NCI-H2081 (cell line): Measurements from ENCODE around the gene BPIFB4.
"Not testable (repeated sequence)": the region's sequence is repeated elsewhere in the genome, so short reads cannot be mapped to it uniquely, and the experiment has no call there.

Experiments used
- DNase-seq, 2 experiments: peaks; one replicate each; lab custom pipeline; 2025; lab: John Stamatoyannopoulos, UW

BPIFB4 gene

DNA sequence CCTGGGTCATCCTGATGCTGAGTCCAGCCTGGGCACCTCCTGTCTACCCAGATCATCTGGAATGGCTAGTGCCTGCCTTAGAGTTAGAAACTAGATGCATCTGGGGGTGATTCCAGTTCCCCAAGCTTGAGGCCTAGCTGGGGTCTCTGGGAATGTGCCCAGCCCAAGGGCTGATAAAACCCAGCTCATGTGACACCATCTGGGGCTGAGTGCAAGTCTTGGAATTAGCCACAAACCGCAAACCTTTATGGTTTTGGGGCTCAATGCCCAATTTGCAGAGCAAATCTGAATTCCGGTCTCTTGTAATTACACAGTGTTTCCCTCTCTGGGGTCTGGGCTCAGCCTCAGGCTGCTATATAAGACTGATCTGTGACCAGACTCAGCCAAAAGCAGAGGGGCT is at the start of gene BPIFB4:
Gene BPIFB4, plus strand, starts transcription at position 385 of the 400 bp plus-strand sequence. CDS start 1,884 bp downstream, outside the sequence.
- no peak for DNase-seq

DNA sequence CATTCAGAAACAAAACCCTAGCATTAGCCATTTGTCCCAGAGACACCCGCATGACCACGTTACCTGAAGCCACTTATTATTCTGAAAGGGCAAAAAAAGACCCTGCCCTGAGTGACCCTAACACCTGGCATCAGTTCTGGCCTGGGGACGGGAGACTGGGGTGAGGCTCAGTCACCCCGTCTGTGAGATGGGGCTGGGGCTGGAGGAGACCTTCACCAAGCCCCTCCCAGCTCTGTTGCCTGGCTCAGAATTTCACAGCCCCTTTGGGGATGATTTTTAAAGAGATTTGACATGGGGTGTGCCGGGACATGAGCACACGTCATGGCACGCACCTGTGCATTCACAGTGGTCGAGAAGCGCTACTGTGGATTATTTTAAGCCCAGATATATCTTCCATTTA is 49.4 kb upstream of the BPIFB4 start:
- no peak for DNase-seq

- no peak for DNase-seq
These were observed 48.9 kb upstream of the BPIFB4 start for GRCh38 chr20:33030569-33030968.

GRCh38 chr20:33031531-33031930 is 47.9 kb upstream of the BPIFB4 start, which contains the start of gene BPIFB6:
Gene BPIFB6, plus strand, starts transcription at chr20:33031648. Its CDS starts 0 bp downstream, at chr20:33031648.
- no peak for DNase-seq

DNA sequence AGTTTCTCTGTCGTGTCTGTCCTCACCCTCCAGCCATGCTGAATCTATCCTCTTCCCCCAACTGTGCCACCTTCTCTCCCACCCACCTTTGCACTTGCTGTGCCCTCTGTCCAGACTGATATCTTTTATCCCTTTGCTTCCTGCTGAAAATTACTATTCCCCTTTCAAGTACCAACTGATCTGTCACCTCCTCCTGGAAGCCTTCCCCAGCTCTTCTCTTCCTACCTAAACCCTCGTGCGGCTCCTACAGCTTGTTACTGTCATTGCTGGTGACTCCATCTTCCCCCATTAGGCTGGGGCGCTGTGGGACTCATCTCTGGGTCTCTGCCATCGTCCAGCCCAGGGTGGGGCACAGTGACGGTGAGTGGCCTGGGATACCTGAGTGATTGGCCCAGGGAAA is 46.9 kb upstream of the BPIFB4 start:
- no peak for DNase-seq

GRCh38 chr20:33033381-33033780 is 46.1 kb upstream of the BPIFB4 start:
- no peak for DNase-seq

GRCh38 chr20:33034115-33034514 is 45.3 kb upstream of the BPIFB4 start:
- DNase-seq, result no peak

GRCh38 chr20:33034901-33035492 is 44.4 kb upstream of the BPIFB4 start:
- DNase-seq, result no peak

- DNase-seq, result no peak
These were observed 42.0 kb upstream of the BPIFB4 start for GRCh38 chr20:33037456-33037855.

- DNase-seq, result no peak
These were observed 41.2 kb upstream of the BPIFB4 start for GRCh38 chr20:33038243-33038642.

DNA sequence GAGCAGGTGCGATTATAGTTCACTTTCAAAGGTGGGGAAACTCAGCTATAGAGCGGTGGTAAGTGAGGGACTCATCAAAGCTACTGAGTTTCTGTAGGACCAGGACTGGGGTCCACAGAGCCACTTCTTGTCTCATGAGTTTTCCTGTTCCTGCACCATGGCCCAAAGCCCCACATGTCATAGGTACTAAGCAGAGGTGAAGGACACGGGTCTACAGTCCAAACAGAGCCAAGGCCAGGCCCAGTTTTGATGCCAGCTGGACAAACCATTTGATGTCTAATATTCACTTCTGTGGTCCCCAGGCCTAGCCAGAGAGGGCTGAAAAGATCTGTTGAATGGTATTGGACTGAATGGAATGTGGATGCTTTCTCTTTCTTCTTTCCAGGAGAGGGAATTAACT is 37.0 kb upstream of the BPIFB4 start:
- no peak for DNase-seq

GRCh38 chr20:33042983-33043730 is 36.3 kb upstream of the BPIFB4 start:
- no peak for DNase-seq

DNA sequence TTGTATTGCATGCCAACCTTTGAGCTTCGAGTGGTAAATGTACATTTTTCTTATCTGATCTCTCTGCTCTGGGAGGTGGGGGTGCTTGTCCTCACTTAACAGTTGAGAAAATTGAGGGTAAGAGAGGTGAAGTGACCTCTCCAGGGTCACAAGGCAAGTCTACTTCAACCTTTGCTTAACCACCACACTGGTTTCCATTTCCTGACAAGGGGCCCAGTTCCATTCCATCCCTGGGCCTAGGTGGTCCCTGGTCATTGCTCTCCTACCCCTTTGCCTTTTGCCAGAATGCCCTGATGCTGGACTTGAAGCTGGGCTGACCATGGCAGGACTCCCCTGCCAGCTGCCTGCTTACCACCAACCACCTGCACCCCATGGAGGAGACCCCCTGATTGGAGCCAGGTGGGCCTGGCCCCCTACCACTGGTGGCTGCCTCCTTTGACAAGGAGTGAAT is 35.7 kb upstream of the BPIFB4 start:
- DNase-seq, result no peak

- DNase-seq, result not testable (repeated sequence)
These were observed 34.2 kb upstream of the BPIFB4 start for GRCh38 chr20:33045129-33045721.

DNA sequence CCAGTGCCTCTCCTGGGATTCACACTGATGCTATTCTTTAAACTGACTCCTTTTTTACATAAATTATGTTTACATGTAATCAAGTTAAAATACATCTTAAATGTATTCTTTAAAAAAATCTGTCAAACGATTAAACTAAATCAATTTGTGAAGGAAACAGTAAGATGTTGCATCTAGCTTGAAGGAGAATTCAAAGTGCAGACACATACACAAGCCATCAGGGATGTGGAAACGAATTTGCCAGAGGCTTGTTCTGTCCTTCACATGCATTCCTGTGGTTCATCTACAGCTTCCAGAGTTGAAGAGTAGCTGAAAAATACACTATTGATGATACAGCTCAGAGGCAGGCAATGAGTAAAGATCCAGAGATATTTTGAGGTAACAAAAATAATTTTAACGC is 33.0 kb upstream of the BPIFB4 start:
- DNase-seq, result no peak

DNA sequence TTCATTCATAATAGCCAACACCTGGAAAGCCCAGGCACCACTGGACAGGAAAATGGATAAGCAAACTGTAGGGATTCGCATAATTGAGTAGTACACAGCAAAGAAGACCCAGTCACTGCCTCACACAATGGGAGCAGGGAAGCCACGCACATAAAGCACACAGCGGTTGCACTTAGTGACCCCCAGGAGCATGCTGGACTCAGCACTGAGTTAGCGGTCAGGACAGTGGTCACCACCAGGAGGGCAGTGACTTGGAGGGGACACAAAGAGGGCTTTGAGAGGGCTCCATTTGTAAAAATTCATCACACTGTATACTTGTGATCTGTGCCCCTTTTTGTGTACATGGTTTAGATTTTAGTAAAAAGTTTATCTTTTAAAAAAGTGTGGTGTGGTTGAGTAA is 28.1 kb upstream of the BPIFB4 start:
- no peak for DNase-seq

- DNase-seq, result no peak
These were observed 25.9 kb upstream of the BPIFB4 start, which contains the start of gene BPIFB3 for GRCh38 chr20:33053291-33054106. Gene BPIFB3, plus strand, starts transcription at chr20:33053903. Its CDS starts 1,533 bp downstream, at chr20:33055436.

DNA sequence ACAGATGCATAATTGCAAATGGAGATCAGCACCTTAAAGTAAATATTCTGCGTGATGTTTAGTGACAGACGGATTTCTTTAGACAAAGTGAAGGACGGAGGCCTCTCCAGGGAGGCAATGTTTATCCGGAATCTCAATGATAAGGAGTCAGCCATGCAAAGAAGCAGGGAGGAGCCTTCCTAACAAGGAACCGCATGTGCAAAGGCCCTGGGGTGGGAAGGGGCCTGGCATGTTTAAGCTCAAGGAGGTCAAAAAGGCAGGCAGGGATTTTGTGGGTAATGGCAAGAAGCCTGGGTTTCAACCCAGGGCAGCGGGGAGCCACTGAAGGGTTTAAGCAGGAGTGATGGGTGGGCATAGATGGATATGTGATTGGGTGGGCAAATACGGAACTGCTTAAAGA is 25.1 kb upstream of the BPIFB4 start:
- DNase-seq, result no peak

DNA sequence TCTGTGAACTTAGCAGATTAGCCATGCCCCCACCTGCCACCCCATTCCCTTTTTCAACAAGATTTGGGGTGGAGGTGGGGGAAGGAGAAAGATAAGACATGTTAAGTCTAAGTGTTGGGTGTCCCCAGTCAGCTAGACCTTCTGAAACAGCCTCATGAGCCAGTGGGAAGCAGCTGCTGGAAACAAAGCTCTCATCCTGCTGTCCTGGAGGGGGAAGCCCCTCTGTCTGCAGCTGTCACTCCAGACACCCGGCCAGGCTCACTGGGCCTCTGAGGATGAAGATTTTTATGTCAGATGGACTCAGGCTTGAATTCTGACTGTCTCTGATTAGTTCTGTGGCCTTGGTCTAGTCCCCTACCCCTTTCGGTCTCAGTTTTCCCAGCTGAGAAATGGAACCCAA is 24.7 kb upstream of the BPIFB4 start:
- DNase-seq, result no peak

- no peak for DNase-seq
These were observed 20.3 kb upstream of the BPIFB4 start for GRCh38 chr20:33059136-33059535.

DNA sequence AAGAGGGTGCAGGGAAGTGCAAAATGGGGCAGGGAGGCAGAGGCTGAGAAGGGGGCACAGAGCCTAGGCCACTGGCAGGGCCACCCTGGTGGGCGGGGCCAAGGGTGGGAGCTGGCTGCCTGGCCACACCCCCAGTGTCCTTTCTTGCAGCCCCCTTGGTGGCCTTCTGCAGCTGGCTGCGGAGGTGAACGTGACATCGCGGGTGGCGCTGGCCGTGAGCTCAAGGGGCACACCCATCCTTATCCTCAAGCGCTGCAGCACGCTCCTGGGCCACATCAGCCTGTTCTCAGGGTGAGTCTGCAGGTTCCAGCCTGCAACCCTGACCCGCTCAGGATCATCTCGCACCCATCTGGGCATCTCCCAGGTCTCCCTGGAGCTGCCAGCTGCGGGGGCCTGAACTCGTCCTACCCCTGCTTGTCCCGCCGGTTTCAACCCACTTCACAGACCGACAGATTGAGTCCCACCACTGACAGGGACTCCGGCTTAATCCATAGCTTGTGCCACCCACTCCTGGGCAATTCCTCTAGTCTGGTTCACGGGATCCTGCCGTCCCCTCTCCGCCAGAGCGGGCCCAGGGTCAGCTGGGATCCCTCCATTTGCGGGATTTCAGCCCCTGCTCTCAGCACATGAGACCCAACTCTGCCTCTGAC is 19.6 kb upstream of the BPIFB4 start:
- no peak for DNase-seq

DNA sequence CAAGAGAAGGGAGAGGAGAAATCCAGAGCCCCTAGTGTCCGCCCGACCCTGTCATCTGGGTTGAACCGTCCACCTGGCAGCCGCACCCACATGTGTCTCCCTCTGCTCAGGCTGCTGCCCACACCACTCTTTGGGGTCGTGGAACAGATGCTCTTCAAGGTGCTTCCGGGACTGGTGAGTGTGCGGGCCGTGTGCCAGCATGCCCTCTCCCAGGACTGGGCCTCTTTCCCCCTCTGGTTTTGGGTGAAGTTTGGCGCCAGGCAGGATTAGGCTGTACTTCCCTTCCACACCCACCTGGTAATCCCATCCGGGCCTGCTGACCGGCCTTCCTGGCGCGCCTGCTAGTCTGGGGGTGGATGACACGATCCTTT is 17.8 kb upstream of the BPIFB4 start:
- no peak for DNase-seq
